NCI-H345 treated with DMSO at 0.1 percent for 48 hours (cell line): ENCODE measurements around the gene E2F1.
"Not testable (repeated sequence)": the region's sequence is repeated elsewhere in the genome, so short reads cannot be mapped to it uniquely, and the experiment has no call there.

ENCODE experiments used
- DNase-seq: peaks from one replicate; lab custom pipeline; 2025; ENCODE audit not compliant: unreplicated experiment; lab: John Stamatoyannopoulos, UW

The E2F1 gene

DNA sequence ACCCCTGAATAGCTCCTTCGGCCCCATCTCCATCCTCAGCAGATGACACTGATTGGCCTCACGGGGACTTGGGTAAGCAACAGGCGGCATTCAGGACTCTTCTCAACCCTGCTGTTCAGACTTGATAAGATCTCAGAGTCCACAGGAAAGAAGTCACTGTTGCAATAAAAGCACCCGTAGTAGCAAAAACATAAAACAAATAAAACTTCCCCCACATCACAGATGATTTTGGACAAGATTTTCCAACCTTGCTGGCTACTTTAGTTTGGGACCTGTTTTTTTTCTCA lies 41.2 kb downstream of the E2F1 start:
- no peak for DNase-seq

- no peak for DNase-seq
These were observed 41.7 kb downstream of the E2F1 start for GRCh38 chr20:33644313-33645071.

DNA sequence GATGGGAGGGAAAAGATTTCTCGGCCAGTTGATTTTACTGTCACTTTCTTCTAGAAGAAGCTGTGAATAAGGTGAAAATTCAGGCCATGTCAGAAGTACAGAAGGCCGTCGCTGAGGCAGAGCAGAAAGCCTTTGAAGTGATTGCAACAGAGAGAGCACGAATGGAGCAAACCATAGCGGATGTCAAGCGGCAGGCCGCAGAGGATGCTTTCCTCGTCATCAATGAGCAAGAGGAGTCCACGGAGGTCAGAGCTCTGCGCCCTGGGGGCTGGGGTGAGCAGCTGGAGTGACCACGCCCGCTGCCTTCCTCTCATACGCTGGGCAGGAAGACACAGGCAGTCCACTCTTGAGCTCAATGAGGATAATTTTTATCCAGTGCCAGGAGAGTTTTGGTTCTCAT lies 45.9 kb downstream of the E2F1 start:
- no peak for DNase-seq

DNA sequence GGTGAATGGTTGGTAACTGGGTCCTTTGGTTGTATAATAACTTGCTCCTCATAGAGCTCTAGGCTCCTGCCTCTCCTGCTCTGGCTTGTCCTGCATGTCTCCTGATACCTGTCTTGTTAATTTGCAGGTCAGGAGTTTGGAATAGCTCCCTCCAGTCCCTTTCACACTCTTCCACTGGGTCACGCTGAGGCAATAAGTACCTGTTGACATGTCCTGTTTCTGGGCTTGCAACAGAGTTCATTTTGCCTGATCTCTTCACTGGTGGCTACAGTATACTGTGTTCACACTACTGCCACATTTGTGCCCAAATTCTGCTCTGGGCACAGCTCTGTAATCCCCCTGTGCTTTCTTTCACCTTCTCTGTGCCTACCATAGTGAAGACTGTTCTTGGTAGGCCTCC lies 49.4 kb downstream of the E2F1 start:
- no peak for DNase-seq

- no peak for DNase-seq
These were observed 50.8 kb downstream of the E2F1 start for GRCh38 chr20:33635341-33635740.

DNA sequence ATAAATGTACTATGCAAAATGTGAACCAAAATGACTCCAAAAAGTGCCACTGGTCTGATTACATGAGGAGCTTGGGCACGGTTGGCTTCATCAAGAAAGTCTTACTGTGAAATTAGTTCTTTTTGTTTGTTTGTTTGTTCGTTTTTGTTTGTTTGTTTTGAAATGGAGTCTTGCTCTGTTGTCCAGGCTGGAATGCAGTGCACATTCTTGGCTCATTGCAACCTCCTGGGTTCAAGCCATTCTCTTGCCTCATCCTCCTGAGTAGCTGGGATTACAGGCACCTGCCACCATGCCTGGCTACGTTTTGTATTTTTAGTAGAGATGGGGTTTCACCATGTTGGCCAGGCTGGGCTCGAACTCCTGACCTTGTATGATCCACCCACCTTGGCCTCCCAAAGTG lies 54.3 kb downstream of the E2F1 start:
- DNase-seq: not testable (repeated sequence)

DNA sequence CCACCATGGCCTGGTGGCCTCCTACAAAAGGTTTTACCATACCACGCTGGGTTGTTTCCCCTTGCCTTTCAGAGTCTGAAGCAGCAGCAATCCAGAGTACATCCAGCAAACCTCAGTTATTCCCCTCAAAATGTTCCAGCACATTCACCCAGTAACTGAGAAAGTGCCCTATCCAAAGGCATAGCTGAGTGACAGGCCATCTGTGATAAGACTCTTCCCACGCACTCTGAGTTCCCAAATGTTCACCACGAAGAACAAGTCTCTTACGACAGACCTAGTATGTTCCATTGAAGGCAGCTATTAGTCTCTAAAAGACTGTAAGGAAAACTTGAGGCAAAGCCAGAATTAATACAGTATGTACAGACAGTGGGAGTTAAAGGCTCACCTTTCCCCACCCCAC lies 55.7 kb downstream of the E2F1 start:
- no peak for DNase-seq

GRCh38 chr20:33629979-33630378 lies 56.2 kb downstream of the E2F1 start:
- no peak for DNase-seq

DNA sequence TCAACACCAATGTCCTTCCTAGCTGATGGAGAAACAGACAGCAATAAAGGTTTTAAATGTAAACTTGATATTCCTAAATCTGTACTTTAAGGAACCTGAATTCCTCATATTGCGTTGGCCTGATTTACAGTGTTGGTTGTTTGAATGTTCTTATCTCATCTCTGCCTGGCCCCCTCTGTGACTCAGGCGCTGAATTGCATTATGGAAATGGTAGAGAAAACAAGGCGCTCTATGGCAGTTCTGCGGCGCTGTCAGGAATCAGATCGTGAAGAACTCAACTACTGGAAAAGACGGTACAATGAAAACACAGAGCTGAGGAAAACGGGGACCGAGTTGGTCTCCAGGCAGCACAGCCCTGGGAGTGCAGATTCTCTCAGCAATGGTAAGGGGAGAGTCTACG lies 56.7 kb downstream of the E2F1 start:
- no peak for DNase-seq

DNA sequence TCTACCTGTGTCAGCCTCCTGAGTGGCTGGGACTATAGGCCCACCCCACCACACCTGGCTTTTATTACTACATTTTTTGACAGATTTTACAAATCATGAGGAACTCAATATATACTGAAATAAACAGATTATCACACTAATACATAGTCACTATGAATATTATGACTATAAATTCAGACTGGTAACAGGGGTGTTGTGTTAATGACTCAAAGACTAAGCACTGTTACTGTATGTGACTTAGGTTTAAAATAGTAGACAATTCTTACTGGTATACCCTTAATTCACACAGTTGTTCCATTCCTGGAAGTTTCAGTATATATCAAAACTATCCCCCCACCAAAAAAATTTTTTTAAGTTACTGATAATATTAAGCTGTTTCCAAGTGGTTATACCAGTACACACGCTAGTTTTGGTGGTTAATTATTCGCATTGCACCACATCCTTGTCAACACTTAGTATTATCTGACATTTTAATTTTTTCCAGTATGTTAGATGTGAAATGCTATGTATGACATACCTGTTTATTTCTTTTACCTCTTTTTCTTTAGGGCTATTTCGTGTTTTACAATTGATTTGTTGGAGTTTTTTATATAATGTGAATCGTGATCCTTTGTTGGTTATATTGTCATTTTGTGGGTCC lies 58.5 kb downstream of the E2F1 start:
- no peak for DNase-seq

DNA sequence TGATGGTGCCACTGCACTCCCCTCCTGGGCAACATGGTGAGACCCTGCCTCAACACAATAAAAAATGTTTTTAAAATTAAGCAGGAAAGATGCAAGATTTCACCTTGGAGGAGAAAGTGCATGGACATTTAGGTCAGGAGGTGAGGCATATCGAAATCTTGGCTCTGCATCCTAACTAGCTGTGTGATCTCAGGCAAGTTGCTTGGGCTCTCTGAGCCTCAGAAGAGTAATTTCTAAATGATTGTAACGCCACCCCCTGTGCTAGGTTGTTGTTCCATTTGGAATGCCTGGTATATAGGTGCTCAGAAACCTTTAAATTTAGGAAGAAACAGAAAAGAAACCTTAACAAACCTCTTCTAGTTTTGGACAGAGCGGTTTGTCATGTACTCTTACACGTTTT lies 60.0 kb downstream of the E2F1 start:
- no peak for DNase-seq
